SK-N-MC (cell line): Measurements from ENCODE around the gene ZNF865.
A peak's percentile ranks its signal among the peaks of the same experiment; 100 is the strongest.

Experiments used
- DNase-seq: peaks from one replicate; pipeline ENCODE4 v3.0.0-alpha.2; 2011; ENCODE audit warnings: low read depth, low spot score
- H3K27ac ChIP-seq: fragments of 200-600 bp; sonication (generic); 2 replicates; pipeline ENCODE4 v1.5.1; 2016; ENCODE audit warnings: mixed run types
- H3K36me3 ChIP-seq: fragments of 200-600 bp; sonication (generic); 2 replicates; pipeline ENCODE4 v1.6.1; 2017; ENCODE audit warnings: antibody characterized with exemption, low read length, mixed read lengths; ENCODE audit not compliant: insufficient read depth
- H3K4me3 ChIP-seq: fragments of 200-600 bp; sonication (generic); 2 replicates; pipeline ENCODE4 v1.5.1; 2016
- H3K9ac ChIP-seq: fragments of 200-600 bp; sonication (generic); 2 replicates; pipeline ENCODE4 v1.8.0; 2017; ENCODE audit warnings: mixed run types, mixed read lengths; ENCODE audit not compliant: insufficient read length
- H3K9me3 ChIP-seq: fragments of 200-600 bp; sonication (generic); 2 replicates; pipeline ENCODE4 v1.6.1; 2017; ENCODE audit warnings: low read depth, mild to moderate bottlenecking, antibody characterized with exemption, low read length, moderate library complexity, mixed read lengths
- EZH2 ChIP-seq: fragments of 200-600 bp; sonication (generic); IDR thresholded peaks from one replicate; pipeline ENCODE4 v1.6.1; 2017; ENCODE audit warnings: antibody characterized with exemption
- FOXP2 ChIP-seq: optimal IDR thresholded peaks from 2 replicates; pipeline ENCODE3; 2011; ENCODE audit warnings: mild to moderate bottlenecking, moderate library complexity; ENCODE audit not compliant: insufficient read depth; ENCODE audit errors: extremely low read length, control extremely low read depth
- POLR2AphosphoS5 ChIP-seq: IDR thresholded peaks from 2 replicates; pipeline ENCODE4 v1.6.1; 2012; ENCODE audit warnings: mild to moderate bottlenecking, low read depth, low read length, borderline replicate concordance

ZNF865 gene

GRCh38 chr19:55606471-55606787 lies 982 bp downstream of the ZNF865 start:
- peaks cover 4% of the 10 kb centered on the region; the same call in 1 of the 2 replicates for H3K36me3 ChIP-seq
- peak overlapping the region; percentile 98 for H3K4me3 ChIP-seq

GRCh38 chr19:55606817-55607216 lies 1.4 kb downstream of the ZNF865 start:
- Histone ChIP-seq H3K36me3 (peaks cover 4% of the 10 kb centered on the region; the same call in 1 of the 2 replicates), H3K9ac (peak overlapping the region; percentile 96), H3K4me3 (peak overlapping the region; percentile 98), H3K9me3 (no peaks in the 10 kb centered on the region), H3K27ac (peak overlapping the region; percentile 58; the same call in 1 of the 2 replicates)
- TF ChIP-seq POLR2AphosphoS5 (no peak), EZH2 (no peak), FOXP2 (no peak)
- no peak for DNase-seq

More at GRCh38 chr19:55606471-55606787, 982 bp downstream of the ZNF865 start:
- Histone ChIP-seq H3K9ac (peak overlapping the region; percentile 96), H3K9me3 (no peaks in the 10 kb centered on the region), H3K27ac (peak overlapping the region; percentile 98)
- no peak for DNase-seq
- TF ChIP-seq EZH2 (no peak), POLR2AphosphoS5 (no peak), FOXP2 (no peak)

- H3K27ac ChIP-seq: no peak overlapping the region
- H3K4me3 ChIP-seq: no peak overlapping the region
- TF ChIP-seq POLR2AphosphoS5 (no peak), EZH2 (no peak), FOXP2 (no peak)
Observed at GRCh38 chr19:55609326-55609725, 3.9 kb downstream of the ZNF865 start.

GRCh38 chr19:55611300-55611982 lies 6.0 kb downstream of the ZNF865 start:
- TF ChIP-seq EZH2 (no peak), FOXP2 (no peak)
- no peaks in the 10 kb centered on the region for H3K9me3 ChIP-seq
- H3K27ac ChIP-seq: no peak overlapping the region
- no peak overlapping the region for H3K4me3 ChIP-seq
- no peak overlapping the region for H3K9ac ChIP-seq
- no peak for DNase-seq
- peaks cover 6% of the 10 kb centered on the region; the same call in 1 of the 2 replicates for H3K36me3 ChIP-seq

More at GRCh38 chr19:55609326-55609725, 3.9 kb downstream of the ZNF865 start:
- no peaks in the 10 kb centered on the region for H3K9me3 ChIP-seq
- DNase-seq: no peak
- H3K36me3 ChIP-seq: peaks cover 4% of the 10 kb centered on the region; the same call in 1 of the 2 replicates
- no peak overlapping the region for H3K9ac ChIP-seq

GRCh38 chr19:55611983-55612645 lies 6.7 kb downstream of the ZNF865 start:
- TF ChIP-seq EZH2: no peak
- no peak for TF ChIP-seq FOXP2
- TF ChIP-seq POLR2AphosphoS5: no peak
- no peaks in the 10 kb centered on the region for H3K9me3 ChIP-seq
- H3K4me3 ChIP-seq: no peak overlapping the region
- H3K27ac ChIP-seq: 0 out of 2 replicates have a peak overlapping the region, but pooled peaks have one; percentile 13
- H3K9ac ChIP-seq: no peak overlapping the region
- H3K36me3 ChIP-seq: peaks cover 9% of the 10 kb centered on the region; the same call in 1 of the 2 replicates
- no peak for DNase-seq

GRCh38 chr19:55613396-55613795 lies 7.9 kb downstream of the ZNF865 start:
- no peak for TF ChIP-seq FOXP2
- no peak for TF ChIP-seq POLR2AphosphoS5
- DNase-seq: no peak
- H3K4me3 ChIP-seq: no peak overlapping the region
- no peaks in the 10 kb centered on the region for H3K9me3 ChIP-seq
- H3K9ac ChIP-seq: no peak overlapping the region
- H3K27ac ChIP-seq: no peak overlapping the region
- H3K36me3 ChIP-seq: peaks cover 9% of the 10 kb centered on the region; the same call in 1 of the 2 replicates

- Histone ChIP-seq H3K9ac (no peak overlapping the region), H3K27ac (no peak overlapping the region), H3K9me3 (no peaks in the 10 kb centered on the region), H3K36me3 (peaks cover 9% of the 10 kb centered on the region; the same call in 1 of the 2 replicates), H3K4me3 (no peak overlapping the region)
- TF ChIP-seq EZH2 (no peak), FOXP2 (no peak), POLR2AphosphoS5 (no peak)
- no peak for DNase-seq
Observed at GRCh38 chr19:55613930-55614710, 8.7 kb downstream of the ZNF865 start.
